AML-193 (cell line): ENCODE results near the gene TSACC.

Experiments used
- DNase-seq, 2 experiments: peaks; one replicate each; lab custom pipeline; 2025; lab: John Stamatoyannopoulos, UW

TSACC gene

DNA sequence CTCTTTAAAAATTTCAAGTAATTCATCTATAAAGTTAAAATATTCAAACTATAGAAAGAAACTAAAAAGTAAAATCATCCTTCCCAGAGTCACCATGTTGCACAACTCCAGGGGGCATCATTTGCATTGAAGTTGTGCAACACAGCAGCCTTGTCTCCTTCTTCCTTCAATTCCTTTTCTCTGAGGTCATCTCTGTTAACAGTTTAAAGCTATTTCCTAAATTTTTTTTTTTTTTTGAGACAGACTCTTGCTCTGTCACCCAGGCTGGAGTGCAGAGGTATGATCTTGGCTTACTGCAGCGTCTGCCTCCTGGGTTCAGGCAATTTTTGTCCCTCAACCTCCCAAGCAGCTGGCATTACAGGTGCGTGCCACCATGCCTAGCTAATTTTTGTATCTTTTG lies 37.8 kb downstream of the TSACC start:
- peak; percentile 77 for DNase-seq

DNA sequence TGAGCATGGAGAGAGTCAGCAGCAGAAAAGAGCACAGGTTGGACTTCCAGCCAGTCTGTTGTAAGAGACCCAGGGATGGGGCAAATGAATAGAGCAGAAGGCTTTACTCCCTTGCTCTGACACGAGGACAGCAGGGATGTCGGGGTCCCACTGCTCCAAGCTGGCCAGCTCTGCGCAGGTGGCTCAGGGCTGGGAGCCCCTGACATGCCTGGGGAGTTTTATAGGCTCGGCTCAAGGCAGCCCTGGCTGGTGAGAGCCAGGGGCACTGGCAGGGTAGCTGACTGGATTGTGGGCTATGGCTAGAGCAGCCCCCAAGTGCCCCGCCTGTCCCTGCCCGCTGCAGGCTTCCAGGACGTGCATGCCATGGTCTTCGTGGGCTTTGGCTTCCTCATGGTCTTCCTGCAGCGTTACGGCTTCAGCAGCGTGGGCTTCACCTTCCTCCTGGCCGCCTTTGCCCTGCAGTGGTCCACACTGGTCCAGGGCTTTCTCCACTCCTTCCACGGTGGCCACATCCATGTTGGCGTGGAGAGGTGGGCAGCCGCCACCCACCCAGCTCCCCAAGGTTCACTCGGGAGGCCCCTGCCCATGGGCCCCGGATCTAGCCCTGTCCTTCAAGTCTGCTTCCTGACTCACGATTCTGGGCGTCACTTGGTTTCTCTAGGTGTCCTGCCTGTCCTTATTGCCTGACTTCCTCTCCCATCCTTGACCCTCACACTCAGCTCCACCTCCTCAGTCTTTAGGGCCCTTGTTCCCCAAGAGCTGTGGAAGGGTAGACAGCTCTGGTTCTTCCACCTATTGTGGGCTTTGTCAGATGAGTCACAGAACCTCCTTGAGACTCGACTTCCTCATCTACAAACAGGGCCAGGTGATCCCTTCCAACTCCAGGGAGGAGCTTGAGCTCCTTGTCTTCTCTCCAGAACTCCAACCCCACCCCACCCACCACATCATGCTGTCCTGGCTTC lies 38.9 kb downstream of the TSACC start:
- DNase-seq: peak in 1 of 2 experiments; percentile 18

DNA sequence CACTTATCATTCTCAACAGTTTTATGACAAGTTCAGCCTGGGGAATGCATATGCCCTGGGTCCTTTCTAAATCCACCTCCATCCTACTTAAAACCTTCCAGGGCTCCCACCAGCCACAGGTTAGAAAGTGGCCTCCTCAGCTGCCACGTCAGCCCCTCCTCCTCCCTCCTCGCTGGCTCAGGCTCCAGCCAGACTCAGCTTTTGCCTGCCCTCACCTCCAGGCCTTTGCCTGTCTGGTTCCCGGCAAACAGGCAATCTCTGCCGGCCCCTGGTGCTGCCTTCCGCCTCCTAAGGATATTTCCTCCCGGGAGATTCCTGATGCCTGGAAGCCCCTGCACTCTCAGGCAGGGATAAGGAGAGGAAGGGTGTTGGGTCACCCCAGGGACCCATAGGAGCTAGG lies 40.2 kb downstream of the TSACC start:
- DNase-seq: no peak

DNA sequence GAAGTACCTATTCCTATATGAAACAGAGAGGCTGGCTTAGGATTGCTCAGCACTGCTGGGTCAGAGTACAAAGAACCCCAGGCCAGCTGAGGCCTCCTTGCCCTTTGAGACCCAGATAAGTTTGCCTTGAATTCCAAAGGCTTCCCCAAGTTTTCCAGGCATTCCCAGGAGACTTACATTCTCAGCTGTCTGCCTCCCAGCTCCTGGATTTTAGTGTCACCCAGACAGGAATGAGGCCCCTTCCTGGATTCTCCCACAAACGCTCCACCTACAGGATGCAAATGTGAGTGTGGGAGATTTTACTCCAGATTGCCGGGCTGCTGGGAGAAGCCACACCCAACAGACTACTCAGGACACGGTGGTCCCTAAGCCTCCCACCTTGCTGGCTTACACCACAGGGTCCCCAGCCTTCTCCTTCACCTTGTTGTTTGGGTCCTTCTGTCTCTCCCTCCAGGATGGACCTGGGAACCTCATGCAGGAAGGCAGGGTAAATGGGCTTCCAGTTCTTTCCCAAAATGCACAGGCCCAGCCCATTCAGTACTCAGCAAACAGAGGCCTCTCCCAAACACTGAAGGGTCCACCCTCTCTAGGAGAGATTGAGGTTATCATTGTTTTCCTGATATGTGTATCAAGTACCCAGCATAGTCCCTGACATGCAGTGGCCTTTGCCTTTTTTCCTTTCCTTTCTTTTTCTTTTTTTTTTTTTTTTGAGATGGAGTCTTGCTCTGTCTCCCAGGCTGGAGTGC lies 41.3 kb downstream of the TSACC start:
- no peak for DNase-seq

DNA sequence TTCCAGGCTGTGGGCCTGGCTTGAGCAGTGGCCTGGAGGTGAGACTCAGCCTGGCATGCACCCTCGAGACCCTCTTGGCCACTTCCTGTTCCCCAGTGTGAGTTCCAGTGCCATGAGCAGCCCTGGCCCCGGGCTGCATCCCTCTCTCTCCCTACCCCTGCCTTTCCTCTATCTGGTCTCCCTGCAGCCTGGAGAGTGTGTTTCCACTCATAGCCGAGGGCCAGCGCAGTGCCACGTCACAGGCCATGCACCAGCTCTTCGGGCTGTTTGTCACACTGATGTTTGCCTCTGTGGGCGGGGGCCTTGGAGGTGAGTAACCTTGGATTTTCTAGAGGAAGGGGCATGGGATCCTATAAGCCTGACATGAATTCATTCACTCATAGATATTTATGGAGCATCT lies 44.2 kb downstream of the TSACC start:
- DNase-seq: no peak

DNA sequence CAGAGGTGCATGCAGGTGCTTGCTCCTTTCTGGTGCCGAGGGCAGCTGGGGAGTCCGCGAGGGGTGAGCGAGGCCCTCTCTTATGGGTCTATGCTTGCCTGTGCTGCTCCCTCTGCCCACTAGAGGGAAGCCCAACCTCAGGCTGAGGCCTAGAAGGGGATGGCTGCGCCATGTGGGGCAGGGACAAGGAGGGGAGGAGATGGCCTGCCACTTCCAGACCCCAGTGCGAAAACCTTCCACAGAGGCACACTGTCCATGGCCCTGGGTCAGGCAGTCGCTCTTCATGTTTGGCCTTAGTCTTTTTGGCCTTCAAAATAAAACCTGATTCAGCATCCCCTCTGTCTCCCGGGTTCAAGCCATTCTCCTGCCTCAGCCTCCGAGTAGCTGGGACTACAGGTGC lies 44.7 kb downstream of the TSACC start:
- peak; percentile 38 to 42 for DNase-seq

DNA sequence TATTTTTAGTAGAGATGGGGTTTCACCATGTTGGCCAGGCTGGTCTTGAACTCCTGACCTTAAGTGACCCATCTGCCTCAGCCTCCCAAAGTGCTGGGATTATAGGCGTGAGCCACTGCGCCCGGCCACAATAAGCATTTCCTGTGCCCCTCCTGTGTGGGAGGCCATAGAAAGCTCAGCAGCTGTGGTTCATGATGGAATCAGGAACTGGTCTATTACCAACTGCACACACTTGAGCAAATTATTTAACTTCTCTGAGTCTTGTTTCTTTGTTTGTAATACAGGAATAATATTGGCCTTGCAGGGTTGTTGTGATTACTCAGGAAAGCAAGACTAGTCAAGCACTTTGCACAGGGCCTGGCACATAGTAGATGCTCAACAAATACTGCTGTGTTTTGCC lies 45.7 kb downstream of the TSACC start:
- DNase-seq: no peak

DNA sequence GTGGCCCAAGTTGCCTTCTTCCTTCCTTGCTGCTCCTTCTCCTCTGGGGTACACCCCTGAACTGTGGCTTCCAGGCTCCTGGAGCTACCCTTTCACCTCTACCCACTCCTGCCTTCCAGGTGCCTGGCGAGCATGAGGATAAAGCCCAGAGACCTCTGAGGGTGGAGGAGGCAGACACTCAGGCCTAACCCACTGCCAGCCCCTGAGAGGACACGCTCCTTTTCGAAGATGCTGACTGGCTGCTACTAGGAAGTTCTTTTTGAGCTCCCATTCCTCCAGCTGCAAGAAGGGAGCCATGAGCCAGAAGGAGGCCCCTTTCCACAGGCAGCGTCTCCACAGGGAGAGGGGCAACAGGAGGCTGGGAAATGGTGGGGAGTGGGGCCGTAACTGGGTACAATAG lies 46.3 kb downstream of the TSACC start:
- DNase-seq: no peak

DNA sequence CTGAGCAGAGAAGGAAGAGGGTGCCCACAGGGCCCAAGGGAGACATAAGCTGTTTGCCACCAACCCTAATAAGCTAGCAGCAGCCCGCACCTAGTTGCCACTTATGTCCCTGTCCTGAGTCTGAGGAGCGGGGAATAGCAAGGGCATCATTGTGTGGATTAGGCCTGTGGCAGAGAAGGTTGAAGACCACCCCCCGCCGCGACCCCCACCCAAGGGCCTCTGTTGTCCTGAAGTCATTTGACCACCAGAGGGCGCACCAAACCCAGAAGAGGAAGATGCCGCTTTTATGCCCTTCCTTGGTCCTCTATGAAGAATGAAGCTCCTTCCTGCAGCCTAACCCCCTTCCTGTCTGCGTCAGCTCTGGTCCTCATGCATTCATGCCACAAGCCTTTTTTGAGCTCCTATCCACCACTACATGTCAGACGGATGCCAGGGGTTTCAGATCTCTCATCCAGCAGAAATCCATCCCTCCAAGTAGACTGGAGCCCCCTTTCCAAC lies 47.3 kb downstream of the TSACC start:
- DNase-seq: peak; percentile 55 to 64

DNA sequence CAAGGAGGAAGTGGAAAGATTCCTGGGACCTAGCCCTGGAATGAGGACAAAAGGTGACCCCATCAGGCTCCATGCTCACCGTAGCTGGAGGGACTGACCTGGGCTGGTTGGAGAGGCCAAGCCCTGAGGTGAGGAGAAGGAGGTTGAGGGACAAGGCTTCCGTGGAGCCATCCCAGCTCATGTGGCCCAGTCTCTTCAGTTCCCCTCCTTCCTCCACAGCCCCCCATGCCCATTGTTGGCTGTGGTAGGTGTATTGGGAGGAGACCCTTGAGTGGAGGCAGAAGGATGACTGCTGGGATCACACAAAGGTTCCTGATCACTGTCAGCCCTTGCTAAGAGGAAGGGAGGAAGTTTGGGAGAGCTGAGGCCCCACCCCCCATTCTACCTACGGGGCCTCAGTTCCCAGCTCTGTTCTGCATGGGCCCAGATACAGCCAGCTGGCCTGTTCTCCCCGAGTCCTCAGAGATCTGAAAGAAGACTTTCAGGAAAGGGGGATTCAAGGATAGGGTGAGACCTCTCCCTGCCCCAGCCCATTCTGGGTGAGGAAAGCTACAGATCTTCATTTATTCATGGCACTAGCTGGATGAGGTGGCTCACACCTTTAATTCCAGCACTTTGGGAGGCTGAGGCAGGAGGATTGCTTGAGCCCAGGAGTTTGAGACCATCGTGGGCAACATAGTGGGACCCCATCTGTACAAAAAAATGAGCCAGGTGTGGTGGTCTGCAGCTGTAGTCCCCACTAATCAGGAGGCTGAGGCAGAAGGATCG lies 48.0 kb downstream of the TSACC start:
- no peak for DNase-seq

DNA sequence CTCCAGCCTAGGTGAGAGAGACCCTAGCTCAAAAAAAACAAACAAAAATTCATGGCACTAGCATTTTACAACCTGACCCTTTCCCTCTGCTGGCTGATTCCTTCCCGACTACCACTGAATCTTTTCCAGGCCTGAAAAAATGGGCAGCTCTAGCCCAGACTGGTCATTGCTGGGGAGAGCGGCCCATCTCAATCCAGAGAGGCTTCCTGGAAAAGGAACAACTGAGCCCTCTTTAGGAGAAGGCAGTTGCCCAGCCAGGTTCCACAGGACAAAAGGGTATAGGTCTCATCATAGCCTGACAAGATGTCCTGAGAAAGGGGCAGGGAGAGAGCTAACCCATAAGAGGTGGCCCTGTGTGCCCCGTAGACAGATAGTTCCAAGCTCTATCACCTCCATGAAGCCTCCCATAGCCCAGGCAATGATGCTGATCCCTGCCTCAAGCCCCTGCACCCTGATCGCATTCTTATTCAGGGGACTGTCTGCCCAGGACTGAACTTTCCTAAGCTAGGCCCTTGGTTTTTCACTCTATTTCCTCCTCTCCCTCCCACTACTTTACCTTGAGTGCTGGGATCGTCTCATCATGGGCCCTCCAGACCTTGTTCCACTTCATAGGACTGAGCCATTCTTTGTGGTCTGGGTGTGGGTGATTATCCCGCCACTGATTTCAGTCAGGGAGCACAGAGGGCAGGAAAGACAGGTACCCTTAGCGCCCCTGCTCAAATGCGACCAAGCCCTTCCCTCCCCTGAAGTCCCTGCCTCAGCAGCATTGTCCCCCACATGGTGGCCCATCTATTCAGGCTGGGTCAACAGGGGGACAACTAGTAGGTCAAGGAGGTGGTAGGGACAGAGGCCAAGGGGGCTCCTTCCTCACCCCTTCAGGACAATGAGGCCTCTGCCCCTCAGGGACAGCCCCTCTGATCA lies 48.9 kb downstream of the TSACC start:
- DNase-seq: no peak

DNA sequence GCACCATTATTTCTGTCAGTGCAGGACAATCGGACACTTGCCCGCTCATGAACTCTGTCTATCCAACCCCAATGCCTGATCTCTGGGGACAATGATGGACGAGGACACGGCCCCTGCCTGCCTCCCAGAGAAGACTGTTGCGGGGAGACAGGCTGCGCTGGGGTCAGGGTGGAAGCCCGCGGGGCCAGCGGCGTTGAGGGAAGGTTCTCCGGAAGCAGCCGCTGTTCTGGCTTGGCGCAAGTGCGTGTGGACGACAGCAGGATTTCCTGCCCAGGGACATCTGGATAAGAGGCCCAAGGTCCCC lies 49.5 kb downstream of the TSACC start:
- no peak for DNase-seq

DNA sequence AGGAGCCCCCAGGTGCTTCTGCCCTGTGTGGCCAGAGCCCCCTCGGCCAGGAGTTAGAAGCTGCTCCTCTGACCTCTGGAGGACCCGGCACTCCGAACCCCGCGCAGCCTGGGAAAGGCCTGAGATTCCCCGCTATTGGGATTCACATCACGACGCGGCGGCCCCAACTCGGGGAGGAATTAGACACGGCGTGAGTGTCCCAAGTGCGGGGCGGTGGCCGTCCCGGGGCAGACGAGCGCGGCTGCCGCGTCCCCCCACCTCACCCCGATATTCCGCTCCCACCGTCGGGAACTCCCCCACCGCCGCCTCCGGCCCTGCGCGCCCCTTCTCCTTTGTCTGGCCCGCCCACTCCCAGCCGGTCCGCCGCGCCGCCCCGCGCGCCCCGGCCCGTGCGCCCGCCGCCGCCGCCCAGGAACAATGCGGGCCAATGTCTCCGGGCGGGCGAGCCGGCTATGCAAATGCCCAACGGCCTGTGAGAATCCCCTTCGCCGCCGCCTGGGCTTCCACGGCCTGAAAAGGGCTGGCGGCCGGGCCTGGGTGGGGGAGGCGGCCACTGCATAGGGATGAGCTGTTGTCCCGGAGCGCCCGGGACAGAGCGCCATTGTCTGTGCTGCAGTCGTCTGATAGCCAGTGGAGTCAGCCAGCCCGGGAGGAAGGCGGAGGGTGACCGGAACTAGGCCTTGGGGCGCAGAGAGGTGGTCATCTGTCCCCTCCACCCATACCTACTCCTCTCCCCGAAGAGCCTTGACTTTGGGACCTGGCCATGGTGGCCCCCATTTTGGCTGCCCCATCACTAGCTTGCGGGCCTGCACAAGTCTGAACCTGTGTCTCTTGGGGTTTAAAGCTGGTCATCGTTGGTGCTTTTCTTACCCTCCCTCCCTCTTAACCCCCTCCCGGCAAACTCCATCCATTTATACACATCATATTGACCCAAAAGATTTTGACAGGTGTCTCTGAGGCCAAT lies 50.1 kb downstream of the TSACC start:
- DNase-seq: no peak

DNA sequence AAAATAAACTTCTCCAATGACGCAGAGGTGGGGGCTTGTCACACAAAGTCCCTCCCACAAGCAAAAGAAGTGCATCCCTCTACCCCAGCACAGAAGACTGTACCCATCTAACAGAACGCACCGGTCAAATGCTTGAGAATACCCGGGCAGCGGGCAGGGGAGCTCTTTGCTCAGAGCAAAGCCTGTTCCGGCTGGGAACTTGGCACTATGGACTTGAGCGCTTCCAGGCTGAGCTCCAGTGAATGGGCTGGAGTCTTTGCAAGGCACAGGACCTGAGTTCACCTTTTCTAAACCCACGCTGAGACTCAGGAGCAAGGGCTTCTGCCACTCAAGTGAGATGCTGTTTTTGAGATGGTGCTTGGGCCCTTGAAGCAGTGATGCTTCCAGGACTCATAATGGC lies 51.0 kb downstream of the TSACC start:
- no peak for DNase-seq

DNA sequence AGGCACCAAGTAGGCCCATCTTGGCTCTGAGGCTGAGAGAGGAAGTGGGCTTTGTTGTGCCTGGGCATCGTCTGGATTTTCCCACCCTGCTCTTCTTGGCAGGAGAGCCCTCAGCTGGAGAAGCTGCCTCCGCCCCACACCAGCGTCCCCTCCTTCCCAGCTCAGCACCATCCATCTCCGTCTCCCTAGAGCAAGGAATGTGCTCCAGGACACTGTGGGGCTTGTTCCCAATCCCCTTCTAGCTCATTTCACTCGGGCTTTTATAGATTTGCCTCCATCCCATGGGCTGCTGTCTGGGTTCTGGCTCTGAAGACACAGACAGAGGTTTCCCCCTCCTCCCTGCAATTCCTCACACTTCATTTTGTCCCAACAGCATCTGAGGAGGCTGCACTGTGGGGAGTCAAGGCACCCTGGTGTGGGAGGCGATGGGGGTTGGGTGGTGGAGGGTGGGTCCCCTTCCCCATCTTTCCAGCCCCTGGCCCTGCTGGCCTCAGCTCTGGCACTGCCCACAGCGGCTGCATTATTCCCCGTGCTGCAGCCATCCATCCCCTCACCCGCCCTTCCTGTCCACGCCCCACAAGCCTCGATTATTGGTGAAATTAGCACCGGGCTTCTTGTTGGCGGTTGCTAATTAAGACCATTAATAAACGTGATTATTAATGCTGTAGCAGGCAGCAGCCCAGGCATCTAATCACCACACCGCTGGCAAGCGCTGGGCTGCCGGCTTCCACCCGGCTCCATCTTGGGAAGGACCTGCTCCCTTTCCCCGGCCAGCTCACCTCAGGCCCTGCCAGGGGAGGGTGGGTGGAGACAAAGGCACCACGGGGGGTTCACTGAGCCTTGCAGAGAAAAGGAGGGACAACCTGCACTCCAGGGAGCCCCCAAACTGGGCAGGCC lies 52.4 kb downstream of the TSACC start:
- DNase-seq: no peak

DNA sequence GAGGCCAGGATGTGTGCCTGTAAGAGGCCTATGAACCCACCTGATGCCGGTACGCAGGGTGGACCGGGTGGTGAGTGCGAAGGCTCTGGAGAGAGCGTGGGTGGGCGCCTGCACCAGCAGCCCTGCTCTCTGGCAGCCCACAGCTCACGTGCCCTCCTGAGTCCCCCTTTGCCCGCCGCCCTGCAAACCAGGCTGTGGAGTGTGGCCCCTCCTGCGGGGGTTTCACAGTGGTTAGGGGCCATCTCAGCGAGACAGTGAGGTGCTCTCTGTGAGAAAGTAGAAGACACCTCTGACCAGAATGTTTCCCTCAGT lies 53.0 kb downstream of the TSACC start:
- DNase-seq: no peak

DNA sequence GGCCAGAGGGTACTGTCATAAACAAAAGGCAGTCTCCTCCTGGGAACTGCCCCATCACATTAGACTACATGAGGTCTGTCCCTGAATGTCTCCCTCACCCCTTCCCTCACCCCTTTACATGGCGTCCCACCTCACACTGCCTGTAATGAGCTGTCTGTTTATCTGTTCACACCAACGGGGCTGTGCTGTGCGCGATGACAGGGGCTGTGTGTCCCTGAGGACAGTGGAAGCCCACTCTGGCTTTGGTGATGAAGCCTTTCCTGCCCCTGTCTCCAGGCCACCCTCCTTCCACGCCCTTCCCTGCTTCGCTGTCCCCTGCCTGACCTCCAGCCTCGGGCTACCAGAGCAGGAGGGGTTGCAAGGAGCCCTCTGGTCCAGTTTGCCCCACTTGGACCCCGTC lies 53.4 kb downstream of the TSACC start:
- no peak for DNase-seq

DNA sequence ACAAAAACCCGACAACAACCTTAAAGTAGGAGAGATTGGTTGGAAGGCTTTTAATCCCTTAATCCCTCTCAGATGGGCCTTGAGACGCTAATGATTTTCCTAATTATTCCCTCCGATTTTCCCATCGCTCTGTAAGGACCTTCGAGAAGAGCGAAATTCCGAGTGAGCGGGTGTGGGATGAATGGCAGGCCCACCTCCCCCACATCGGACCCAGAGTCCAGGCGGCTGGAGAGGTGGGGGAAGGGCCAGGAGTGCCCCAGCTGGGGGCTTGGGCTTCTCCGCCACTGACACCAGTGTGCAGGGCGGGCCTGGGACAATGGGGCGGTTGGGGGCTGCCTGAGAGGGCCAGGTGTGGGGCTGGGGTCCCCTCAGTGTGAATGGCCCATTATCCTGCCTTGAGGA lies 54.1 kb downstream of the TSACC start:
- DNase-seq: no peak

DNA sequence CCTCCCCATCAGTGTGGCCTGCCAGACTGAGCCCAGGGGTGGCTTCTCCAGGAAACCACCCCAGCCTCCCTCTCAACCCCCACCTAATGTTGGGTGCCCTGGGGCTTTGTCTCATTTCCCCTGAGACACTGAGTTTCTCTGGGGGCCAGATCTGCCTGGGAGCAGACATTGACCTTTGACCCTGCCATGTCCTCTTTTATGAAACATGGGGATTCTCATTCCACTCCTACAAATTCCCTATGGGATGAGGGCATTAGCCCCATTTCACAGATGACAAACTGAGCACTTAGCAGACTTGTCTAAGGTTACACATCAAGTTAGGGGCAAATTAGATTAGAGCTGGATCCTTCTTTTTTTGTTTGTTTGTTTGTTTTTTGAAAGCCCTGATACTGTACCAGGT lies 54.8 kb downstream of the TSACC start:
- DNase-seq: no peak
